Lung microvascular endothelial cell (primary cell): Measurements from ENCODE around the gene CDR2. TPM values are rescaled to one million over a fixed set of nuclear protein-coding genes. Genes with fewer than 3 reads are reported as not detected.
"Not testable (repeated sequence)": the region's sequence is repeated elsewhere in the genome, so short reads cannot be mapped to it uniquely, and the experiment has no call there.

Source experiments
- DNase-seq, 2 donors: peaks; one replicate each; pipeline versions ENCODE4 v3.0.0 to v3.0.0-alpha.2; 2010; ENCODE audit warnings: low read depth in 2 of 2
- total RNA-seq: library from RNA; depleted of rRNA; stranded (reverse); fragments of >200 nt; gene quantifications from 2 replicates; pipeline ENCODE4 v1.2.1, GENCODE V29; 2014

CDR2 gene
- total RNA-seq, 1 donor from 2014 or later, result 29.4 TPM

GRCh38 chr16:22352723-22353122 is 21.7 kb downstream of the CDR2 start:
- no peak for DNase-seq

GRCh38 chr16:22352140-22352539 is 22.3 kb downstream of the CDR2 start:
- DNase-seq, result no peak

DNA sequence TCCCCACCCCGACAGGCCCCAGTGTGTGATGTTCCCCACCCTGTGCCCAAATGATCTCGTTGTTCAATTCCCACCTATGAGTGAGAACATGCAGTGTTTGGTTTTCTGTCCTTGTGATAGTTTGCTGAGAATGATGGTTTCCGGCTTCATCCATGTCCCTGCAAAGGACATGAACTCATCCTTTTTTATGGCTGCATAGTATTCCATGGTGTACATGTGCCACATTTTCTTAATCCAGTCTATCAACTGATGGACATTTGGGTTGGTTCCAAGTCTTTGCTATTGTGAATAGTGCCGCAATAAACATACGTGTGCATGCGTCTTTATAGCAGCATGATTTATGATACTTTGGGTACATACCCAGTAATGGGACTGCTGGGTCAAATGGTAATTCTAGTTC is 23.4 kb downstream of the CDR2 start:
- DNase-seq, result not testable (repeated sequence)

DNA sequence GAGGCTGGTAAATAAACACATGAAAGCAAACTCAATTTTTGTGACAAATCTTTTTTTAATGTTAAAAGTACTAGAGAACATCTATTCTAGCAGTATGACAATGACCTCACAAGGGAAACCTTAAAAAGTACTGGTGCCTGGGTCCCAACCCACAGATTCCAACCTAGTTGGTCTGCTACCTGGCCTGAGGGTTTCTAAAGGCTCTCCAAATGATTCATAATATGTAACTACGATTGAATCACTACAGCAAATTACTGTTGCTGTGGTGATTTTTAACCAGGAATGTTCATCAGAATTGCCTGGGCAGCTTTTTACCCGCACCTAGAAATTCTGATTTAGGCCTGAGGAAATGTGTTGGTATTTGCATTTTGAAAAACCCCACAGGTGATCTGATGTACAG is 26.1 kb downstream of the CDR2 start:
- DNase-seq, result no peak

- no peak for DNase-seq
Measured at GRCh38 chr16:22347100-22347820, 27.2 kb downstream of the CDR2 start.

GRCh38 chr16:22346483-22346882 is 27.9 kb downstream of the CDR2 start:
- no peak for DNase-seq

DNA sequence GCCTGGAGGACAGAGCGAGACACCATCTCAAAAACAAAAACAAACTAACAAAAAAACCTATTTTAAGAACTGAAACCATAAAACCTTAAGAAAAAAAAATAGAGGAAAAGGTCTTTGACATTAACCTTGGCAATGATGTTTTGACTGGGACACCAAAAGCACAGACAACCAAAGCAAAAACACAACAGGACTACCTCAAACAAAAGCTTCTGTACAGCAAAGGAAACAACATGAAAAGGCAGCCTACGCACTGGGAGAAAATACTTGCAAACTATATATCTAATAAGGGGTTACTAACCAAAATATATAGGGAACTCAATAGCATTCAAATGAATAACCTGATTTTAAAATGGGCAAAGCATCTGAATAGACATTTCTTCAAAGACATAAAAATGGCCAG is 32.3 kb downstream of the CDR2 start:
- no peak for DNase-seq

DNA sequence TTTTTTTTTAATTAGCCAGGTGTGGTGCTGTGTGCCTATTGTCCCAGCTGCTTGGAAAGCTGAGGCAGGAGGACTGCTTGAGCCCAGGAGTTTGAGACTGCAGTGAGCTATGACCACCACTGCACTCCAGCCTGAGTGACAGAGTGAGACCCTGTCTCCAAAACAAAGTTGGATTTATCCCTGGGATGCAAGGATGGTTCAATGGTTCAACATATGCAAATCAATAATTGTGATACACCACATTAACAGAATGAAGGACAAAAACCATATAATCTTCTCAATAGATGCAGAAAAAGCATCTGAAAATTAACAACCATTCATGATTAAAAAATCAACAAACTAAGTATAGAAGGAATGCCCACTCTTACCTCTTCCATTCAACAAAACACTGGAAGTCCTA is 33.5 kb downstream of the CDR2 start:
- DNase-seq, result no peak

GRCh38 chr16:22337849-22338635 is 36.4 kb downstream of the CDR2 start:
- DNase-seq, result no peak

GRCh38 chr16:22337045-22337444 is 37.4 kb downstream of the CDR2 start:
- no peak for DNase-seq

DNA sequence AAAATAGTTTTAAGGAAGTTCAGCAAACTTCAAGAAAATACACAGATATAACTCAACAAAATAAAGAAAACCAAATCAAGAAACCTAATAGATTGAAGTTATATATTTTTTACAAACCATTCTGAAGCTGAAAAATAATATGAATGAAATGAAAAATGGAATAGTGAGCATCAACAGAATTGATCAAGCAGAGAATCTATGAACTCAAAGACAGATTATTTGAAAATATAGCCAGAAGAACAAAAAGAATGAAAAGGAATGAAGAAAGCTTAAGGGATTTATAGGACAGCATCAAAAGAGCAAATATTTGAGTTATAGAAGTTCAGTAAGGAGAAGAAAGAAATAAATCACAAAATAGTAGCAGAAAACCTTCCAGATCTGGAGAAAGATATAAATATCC is 37.8 kb downstream of the CDR2 start:
- no peak for DNase-seq

DNA sequence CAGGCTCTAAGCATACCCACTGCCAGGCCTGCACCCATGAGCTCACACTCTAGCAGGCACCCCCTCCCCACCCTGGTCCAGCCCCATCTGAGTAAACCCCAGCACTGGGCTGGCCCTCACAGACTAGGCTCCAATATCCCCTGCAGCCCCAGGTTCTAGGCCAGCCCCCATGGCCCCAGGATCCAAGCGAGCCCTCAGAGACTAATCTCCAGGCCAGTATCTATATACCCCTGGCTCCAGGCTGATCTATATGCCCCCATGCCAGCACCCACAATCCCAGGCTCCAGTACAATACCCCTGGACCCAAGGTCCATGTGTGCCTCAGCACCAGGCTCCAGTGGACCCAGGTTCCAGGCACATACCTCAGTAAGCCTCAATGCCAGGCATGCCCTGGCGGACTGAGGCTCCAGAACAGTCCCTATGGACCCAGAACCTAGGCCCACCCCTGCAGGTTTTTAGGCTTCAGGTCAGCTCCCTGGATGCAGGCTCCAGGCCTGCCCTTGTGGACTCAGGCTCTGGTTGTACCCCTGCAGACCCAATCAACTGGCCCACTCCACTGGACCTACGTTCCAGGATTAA is 38.7 kb downstream of the CDR2 start:
- no peak for DNase-seq

DNA sequence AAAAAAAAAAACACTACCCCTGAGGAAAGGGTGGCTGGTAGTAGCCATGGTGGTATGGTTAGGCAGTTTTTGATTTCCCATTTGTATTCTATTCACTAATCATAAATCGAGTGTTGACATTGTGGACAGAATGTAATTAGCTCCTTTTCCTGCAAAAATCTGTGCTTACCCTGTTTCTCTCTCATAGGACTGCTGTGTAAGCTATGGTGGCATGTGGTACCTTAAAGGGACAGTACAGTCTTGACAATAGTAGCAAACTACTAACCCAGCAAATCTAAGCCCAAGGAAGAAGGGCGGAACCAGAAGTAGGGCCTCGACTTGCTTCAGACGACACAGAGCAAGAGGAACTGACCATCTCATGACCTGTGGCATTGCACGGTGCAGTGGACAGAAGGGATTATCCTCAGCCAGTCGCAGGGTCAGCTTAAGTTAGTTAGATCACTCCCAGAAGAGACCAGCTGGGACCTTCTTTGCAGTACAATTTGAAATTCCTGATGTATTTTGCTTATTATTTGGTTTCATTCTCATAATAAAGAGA is 40.9 kb downstream of the CDR2 start:
- DNase-seq, result no peak

GRCh38 chr16:22330326-22330725 is 44.1 kb downstream of the CDR2 start:
- DNase-seq, result no peak

GRCh38 chr16:22329199-22329695 is 45.2 kb downstream of the CDR2 start:
- DNase-seq, result no peak

DNA sequence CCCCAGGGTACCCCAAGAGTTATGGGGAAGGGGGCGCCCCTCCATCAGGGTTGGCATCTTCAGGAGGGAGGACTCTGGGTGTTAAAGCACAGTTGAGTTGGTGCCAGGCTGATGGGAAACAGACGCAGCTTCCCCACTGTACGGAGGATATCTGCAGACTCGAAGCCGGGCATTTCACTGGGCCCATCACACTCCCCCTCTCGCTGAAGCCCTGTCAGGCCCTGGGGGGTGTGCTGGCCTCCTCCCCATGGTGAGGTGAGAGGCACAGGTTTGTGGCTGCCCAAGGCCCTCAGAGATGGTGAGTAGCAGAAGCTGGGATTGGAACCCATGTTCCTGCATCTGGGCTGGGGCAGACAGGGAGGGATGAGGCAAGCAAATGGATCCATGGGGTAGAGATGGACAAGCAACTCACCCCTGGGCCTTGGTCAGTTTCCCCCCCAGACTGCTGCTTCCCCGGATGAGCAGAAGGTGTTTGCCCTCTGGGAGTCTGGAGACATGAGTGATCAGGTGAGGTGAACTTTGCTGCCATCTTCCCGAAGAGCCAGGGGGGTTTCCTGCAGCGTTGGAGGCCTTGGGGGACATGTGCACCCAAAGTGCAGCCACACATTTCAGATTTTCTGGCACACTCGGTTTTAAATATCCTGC is 46.2 kb downstream of the CDR2 start:
- no peak for DNase-seq

- DNase-seq, result no peak
Measured at GRCh38 chr16:22327446-22327775, 47.0 kb downstream of the CDR2 start.

DNA sequence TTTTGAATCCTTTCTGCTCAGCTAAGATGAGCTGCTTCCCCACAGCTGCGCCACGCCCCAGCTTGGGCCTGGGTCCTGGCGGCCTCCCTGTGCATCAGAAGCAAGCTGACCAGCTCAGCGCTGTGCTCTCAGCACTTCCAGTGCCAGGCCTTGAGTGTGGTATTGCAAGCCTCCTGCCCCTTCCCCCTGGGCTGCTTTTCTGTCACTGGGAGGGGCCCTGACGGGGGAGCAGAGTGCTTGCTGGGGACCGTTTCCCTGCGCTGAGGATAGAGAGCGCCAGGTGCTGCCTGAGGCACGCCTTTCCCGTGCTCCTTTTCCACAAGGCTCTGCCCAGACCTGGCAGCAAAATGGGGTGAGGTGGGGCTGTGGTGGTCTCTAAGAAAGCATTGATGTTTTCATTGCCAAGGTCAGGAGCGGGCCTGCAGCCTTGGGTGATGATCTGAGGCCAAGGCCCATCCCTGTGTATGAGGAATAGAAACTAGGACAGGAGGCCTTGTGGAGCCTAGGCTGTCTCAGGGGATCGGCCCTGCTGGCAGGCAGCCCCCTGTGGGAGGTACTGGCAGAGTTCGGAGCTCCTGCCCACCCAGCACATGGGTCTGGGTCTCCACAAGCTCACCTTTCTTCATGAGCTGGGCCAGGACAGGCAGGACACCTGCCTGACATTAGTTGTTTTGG is 47.5 kb downstream of the CDR2 start:
- DNase-seq, result no peak

GRCh38 chr16:22326369-22326652 is 48.1 kb downstream of the CDR2 start:
- DNase-seq, result no peak

GRCh38 chr16:22325598-22326368 is 48.6 kb downstream of the CDR2 start:
- no peak for DNase-seq
